Lung microvascular endothelial cell (primary cell): ENCODE data around the gene NPR2. TPM values are rescaled to one million over a fixed set of nuclear protein-coding genes. Genes with fewer than 3 reads are reported as not detected.

Experiments
- DNase-seq, 2 donors: peaks; one replicate each; pipeline versions ENCODE4 v3.0.0 to v3.0.0-alpha.2; 2010; ENCODE audit warnings: low read depth in 2 of 2
- total RNA-seq: library from RNA; depleted of rRNA; stranded (reverse); fragments of >200 nt; gene quantifications from 2 replicates; pipeline ENCODE4 v1.2.1, GENCODE V29; 2014

NPR2 gene
- total RNA-seq, 1 donor from 2014 or later = 0.20 TPM

GRCh38 chr9:35800530-35800929, 9.1 kb downstream of the NPR2 start:
- DNase-seq = no peak

- no peak for DNase-seq
Measured at GRCh38 chr9:35801328-35802128, 10.1 kb downstream of the NPR2 start.

GRCh38 chr9:35806101-35806500, 14.7 kb downstream of the NPR2 start:
- DNase-seq = no peak

GRCh38 chr9:35808433-35808832, 17.0 kb downstream of the NPR2 start:
- no peak for DNase-seq

GRCh38 chr9:35810122-35810521, 18.7 kb downstream of the NPR2 start:
- no peak for DNase-seq

GRCh38 chr9:35811381-35812024, 20.1 kb downstream of the NPR2 start:
- DNase-seq = peak; percentile 70 to 75

- peak; percentile 17 to 96 for DNase-seq
Measured at GRCh38 chr9:35812025-35812602, 20.7 kb downstream of the NPR2 start, which contains the start of gene SPAG8. Gene SPAG8 (minus strand): TSS chr9:35812262. CDS start chr9:35812147, 115 bp downstream.

GRCh38 chr9:35813434-35814105, 22.2 kb downstream of the NPR2 start:
- DNase-seq = peak; percentile 61 to 69

GRCh38 chr9:35814106-35814840, 22.9 kb downstream of the NPR2 start:
- peak; percentile 23 to 48 for DNase-seq

- DNase-seq = peak; percentile 98 to 99
Measured at GRCh38 chr9:35814841-35815543, 23.6 kb downstream of the NPR2 start, which contains the start of gene HINT2. Gene HINT2 (minus strand): TSS chr9:35815042. CDS start chr9:35814979, 63 bp downstream.

GRCh38 chr9:35816708-35817107, 25.3 kb downstream of the NPR2 start:
- DNase-seq = no peak

GRCh38 chr9:35818341-35818740, 26.9 kb downstream of the NPR2 start:
- no peak for DNase-seq

GRCh38 chr9:35820076-35820475, 28.7 kb downstream of the NPR2 start:
- DNase-seq = peak in 1 of 2 donors; percentile 27

GRCh38 chr9:35822926-35823325, 31.5 kb downstream of the NPR2 start:
- DNase-seq = no peak

GRCh38 chr9:35826071-35826701, 34.8 kb downstream of the NPR2 start:
- peak; percentile 75 to 82 for DNase-seq

GRCh38 chr9:35827486-35827885, 36.1 kb downstream of the NPR2 start:
- no peak for DNase-seq

- peak in 1 of 2 donors; percentile 12 for DNase-seq
Measured at GRCh38 chr9:35828716-35829083, 37.3 kb downstream of the NPR2 start, which contains the start of gene FAM221B. Gene FAM221B (minus strand): TSS chr9:35828732. CDS start chr9:35826161, 2,571 bp downstream.

GRCh38 chr9:35829084-35829763, 37.8 kb downstream of the NPR2 start, which contains the start of gene TMEM8B:
Gene TMEM8B (plus strand): TSS chr9:35829228. CDS start chr9:35829448, 220 bp downstream.
- peak; percentile 92 to 93 for DNase-seq

- no peak for DNase-seq
Measured at GRCh38 chr9:35829764-35830096, 38.3 kb downstream of the NPR2 start.
